Mesendoderm (in vitro differentiated cells): ENCODE results near the gene UNC5B.
A peak's percentile ranks its signal among the peaks of the same experiment; 100 is the strongest.
"Not testable (repeated sequence)": the region's sequence is repeated elsewhere in the genome, so short reads cannot be mapped to it uniquely, and the experiment has no call there.

Experiments used
- DNase-seq: peaks from one replicate; pipeline ENCODE4 v3.0.0; 2013
- H2AK5ac ChIP-seq: 2 replicates; pipeline ENCODE4 v1.6.1; 2013; ENCODE audit warnings: low read length, inconsistent platforms
- H2BK120ac ChIP-seq: 2 replicates; pipeline ENCODE4 v1.6.1; 2013; ENCODE audit warnings: low read depth, mild to moderate bottlenecking, low read length, moderate library complexity, mixed read lengths
- H2BK15ac ChIP-seq: replicated peaks from 2 replicates; pipeline ENCODE4 v1.6.1; 2013; ENCODE audit warnings: low read depth, mild to moderate bottlenecking, moderate library complexity
- H2BK5ac ChIP-seq: 2 replicates; pipeline ENCODE4 v1.6.1; 2013; ENCODE audit warnings: low read length, inconsistent platforms
- H3K18ac ChIP-seq: 2 replicates; pipeline ENCODE4 v1.6.1; 2013; ENCODE audit warnings: mild to moderate bottlenecking, low read length, mixed read lengths
- H3K23ac ChIP-seq: one replicate; pipeline ENCODE4 v1.6.1; 2013; ENCODE audit warnings: low read length
- H3K27ac ChIP-seq: 2 replicates; pipeline ENCODE4 v1.5.1; 2013; ENCODE audit warnings: low read depth, mild to moderate bottlenecking, inconsistent platforms, low read length, moderate library complexity
- H3K27me3 ChIP-seq: 2 replicates; pipeline ENCODE4 v1.6.1; 2013; ENCODE audit warnings: low read length, control low read depth, mild to moderate bottlenecking, inconsistent platforms; ENCODE audit not compliant: insufficient read depth, poor library complexity
- H3K36me3 ChIP-seq: 2 replicates; pipeline ENCODE4 v1.6.1; 2013; ENCODE audit warnings: low read length, inconsistent platforms; ENCODE audit not compliant: control insufficient read depth, insufficient read depth
- H3K4ac ChIP-seq: one replicate; pipeline ENCODE4 v1.6.1; 2013; ENCODE audit warnings: low read depth, mild to moderate bottlenecking, low read length, moderate library complexity
- H3K4me1 ChIP-seq: 2 replicates; pipeline ENCODE4 v1.6.1; 2013; ENCODE audit warnings: low read depth, low read length, inconsistent platforms; ENCODE audit not compliant: control insufficient read depth
- H3K4me2 ChIP-seq: 2 replicates; pipeline ENCODE4 v1.6.1; 2013; ENCODE audit warnings: low read length
- H3K4me3 ChIP-seq: 2 replicates; pipeline ENCODE4 v1.5.1; 2013; ENCODE audit warnings: mild to moderate bottlenecking, low read length
- H3K56ac ChIP-seq: one replicate; pipeline ENCODE4 v1.6.1; 2013; ENCODE audit warnings: low read length
- H3K79me1 ChIP-seq: 2 replicates; pipeline ENCODE4 v1.6.1; 2013; ENCODE audit warnings: low read length, inconsistent platforms
- H3K79me2 ChIP-seq: 2 replicates; pipeline ENCODE4 v1.6.1; 2013; ENCODE audit warnings: mild to moderate bottlenecking, low read length; ENCODE audit not compliant: control insufficient read depth, insufficient read depth
- H3K9ac ChIP-seq: 2 replicates; pipeline ENCODE4 v1.6.1; 2013; ENCODE audit warnings: low read length, inconsistent platforms
- H4K5ac ChIP-seq: one replicate; pipeline ENCODE4 v1.6.1; 2013; ENCODE audit warnings: low read length
- H4K8ac ChIP-seq: one replicate; pipeline ENCODE4 v1.6.1; 2013; ENCODE audit warnings: low read depth, mild to moderate bottlenecking, control low read depth, low read length, moderate library complexity
- WGBS: extraction: QIAGEN DNeasy Blood & Tissue Kit; methylation state at CpG from one replicate; pipeline ENCODE4 v1.1.7; 2013; ENCODE audit warnings: low lambda C conversion rate, missing lambda C conversion rate; ENCODE audit not compliant: insufficient coverage; ENCODE audit errors: extremely low coverage; 5-methylcytosine and 5-hydroxymethylcytosine counted together

The UNC5B gene

GRCh38 chr10:71217266-71218045 is 5.1 kb downstream of the UNC5B start:
- H3K18ac ChIP-seq, result peak overlapping the region; percentile 64
- peak overlapping the region; percentile 49 for H2BK120ac ChIP-seq
- peaks cover 31% of the 10 kb centered on the region for H3K4me1 ChIP-seq
- H2BK5ac ChIP-seq, result no peak overlapping the region
- peak overlapping the region; percentile 73 for H3K56ac ChIP-seq
- peak; percentile 90 for DNase-seq
- peaks cover 54% of the 10 kb centered on the region for H3K79me2 ChIP-seq
- H4K5ac ChIP-seq, result no peak overlapping the region
- WGBS, result no CpG with 5 or more reads among the region's 57 CpGs
- H3K4me2 ChIP-seq, result peak overlapping the region; percentile 53
- H2AK5ac ChIP-seq, result no peak overlapping the region
- H4K8ac ChIP-seq, result no peak overlapping the region
- no peaks in the 10 kb centered on the region for H3K27me3 ChIP-seq
- peak overlapping the region; percentile 80 for H3K27ac ChIP-seq
- H3K4ac ChIP-seq, result no peak overlapping the region
- H3K36me3 ChIP-seq, result no peaks in the 10 kb centered on the region
- peak overlapping the region; percentile 33 for H3K4me3 ChIP-seq
- peak overlapping the region; percentile 53 for H3K9ac ChIP-seq
- H3K79me1 ChIP-seq, result peaks cover 29% of the 10 kb centered on the region
- no peak overlapping the region for H3K23ac ChIP-seq
- H2BK15ac ChIP-seq, result no peak overlapping the region

- Histone ChIP-seq H3K9ac (peak overlapping the region; percentile 53), H3K79me2 (peaks cover 58% of the 10 kb centered on the region), H2BK15ac (no peak overlapping the region), H3K18ac (no peak overlapping the region), H3K4me1 (peaks cover 35% of the 10 kb centered on the region), H4K8ac (no peak overlapping the region), H3K36me3 (no peaks in the 10 kb centered on the region), H2BK120ac (no peak overlapping the region), H3K23ac (no peak overlapping the region), H4K5ac (no peak overlapping the region), H3K27ac (peak overlapping the region; percentile 80), H3K27me3 (no peaks in the 10 kb centered on the region), H3K4me2 (peak overlapping the region; percentile 32), H3K79me1 (peaks cover 33% of the 10 kb centered on the region), H2AK5ac (peak overlapping the region; percentile 77), H2BK5ac (peak overlapping the region; percentile 18), H3K4me3 (no peak overlapping the region), H3K56ac (peak overlapping the region; percentile 73), H3K4ac (no peak overlapping the region)
- WGBS, result no CpG with 5 or more reads among the region's 4 CpGs
- peak; percentile 75 for DNase-seq
Observed at GRCh38 chr10:71218046-71218650, 5.8 kb downstream of the UNC5B start.

GRCh38 chr10:71218651-71219050 is 6.3 kb downstream of the UNC5B start:
- Histone ChIP-seq H3K27ac (peak overlapping the region; percentile 4), H3K23ac (no peak overlapping the region), H3K4me2 (no peak overlapping the region), H3K56ac (peak overlapping the region; percentile 69), H3K36me3 (no peaks in the 10 kb centered on the region), H3K79me2 (peaks cover 59% of the 10 kb centered on the region), H3K4ac (no peak overlapping the region), H3K4me1 (peaks cover 35% of the 10 kb centered on the region), H3K4me3 (no peak overlapping the region), H4K8ac (no peak overlapping the region), H3K27me3 (no peaks in the 10 kb centered on the region), H2BK15ac (no peak overlapping the region), H3K79me1 (peaks cover 34% of the 10 kb centered on the region), H2BK5ac (peak overlapping the region; percentile 18), H2BK120ac (no peak overlapping the region), H3K18ac (no peak overlapping the region), H3K9ac (no peak overlapping the region), H2AK5ac (peak overlapping the region; percentile 57), H4K5ac (no peak overlapping the region)
- WGBS, result no CpG with 5 or more reads among the region's 5 CpGs
- DNase-seq, result no peak

- H3K36me3 ChIP-seq, H4K8ac ChIP-seq, H3K23ac ChIP-seq, H2BK120ac ChIP-seq, H3K4me2 ChIP-seq, H3K27ac ChIP-seq, H3K18ac ChIP-seq, H3K9ac ChIP-seq, DNase-seq, H3K4ac ChIP-seq, H2BK15ac ChIP-seq, H4K5ac ChIP-seq, H3K4me3 ChIP-seq, H2AK5ac ChIP-seq, H3K27me3 ChIP-seq, H2BK5ac ChIP-seq, H3K56ac ChIP-seq: not testable (repeated sequence)
- peaks cover 31% of the 10 kb centered on the region for H3K79me1 ChIP-seq
- H3K79me2 ChIP-seq, result peaks cover 54% of the 10 kb centered on the region
- H3K4me1 ChIP-seq, result peaks cover 32% of the 10 kb centered on the region
- WGBS, result no CpG with 5 or more reads among the region's 7 CpGs
Observed at GRCh38 chr10:71219236-71219917, 7.0 kb downstream of the UNC5B start.

- Histone ChIP-seq H3K27me3 (no peaks in the 10 kb centered on the region), H3K36me3 (no peaks in the 10 kb centered on the region), H2BK5ac (no peak overlapping the region), H3K4me3 (no peak overlapping the region), H3K23ac (peak overlapping the region; percentile 51), H2BK120ac (no peak overlapping the region), H3K4me1 (peaks cover 29% of the 10 kb centered on the region), H3K18ac (no peak overlapping the region), H3K56ac (no peak overlapping the region), H3K79me1 (peaks cover 28% of the 10 kb centered on the region), H4K5ac (no peak overlapping the region), H2BK15ac (no peak overlapping the region), H3K27ac (no peak overlapping the region), H3K4ac (no peak overlapping the region), H3K4me2 (no peak overlapping the region), H3K79me2 (peaks cover 48% of the 10 kb centered on the region), H4K8ac (no peak overlapping the region), H3K9ac (no peak overlapping the region), H2AK5ac (no peak overlapping the region)
- no CpG with 5 or more reads among the region's 8 CpGs for WGBS
- DNase-seq, result no peak
Observed at GRCh38 chr10:71219918-71220688, 7.7 kb downstream of the UNC5B start.
